ENCODE results near the gene SNX30.

Gene SNX30

DNA sequence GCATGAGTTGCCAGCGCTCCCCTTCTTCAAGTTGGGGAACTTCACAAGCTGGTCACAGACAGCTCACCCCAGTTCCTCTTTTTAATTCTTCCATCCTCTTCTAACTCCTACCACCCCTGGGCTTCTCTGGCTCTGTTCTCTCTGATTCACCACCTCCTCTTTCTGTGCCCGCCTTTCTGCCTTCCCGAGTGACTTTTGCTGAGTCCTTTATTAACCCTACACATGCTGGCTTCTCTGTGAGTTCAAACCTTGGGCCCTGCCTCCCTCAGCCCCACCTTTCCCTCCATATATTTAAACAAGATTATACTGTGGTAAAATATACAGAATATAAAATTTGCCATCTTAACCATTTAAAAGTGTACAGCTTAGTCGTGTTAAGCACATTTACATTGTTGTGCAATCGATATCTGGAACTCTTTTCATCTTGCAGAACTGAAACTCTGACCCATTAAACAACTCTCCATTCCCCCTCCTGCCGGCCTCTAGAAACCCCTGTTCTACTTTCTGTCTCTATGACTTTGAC lies 108.1 kb downstream of the SNX30 start:
- DNase-seq (ENCODE audit: low read depth) = no peak

DNA sequence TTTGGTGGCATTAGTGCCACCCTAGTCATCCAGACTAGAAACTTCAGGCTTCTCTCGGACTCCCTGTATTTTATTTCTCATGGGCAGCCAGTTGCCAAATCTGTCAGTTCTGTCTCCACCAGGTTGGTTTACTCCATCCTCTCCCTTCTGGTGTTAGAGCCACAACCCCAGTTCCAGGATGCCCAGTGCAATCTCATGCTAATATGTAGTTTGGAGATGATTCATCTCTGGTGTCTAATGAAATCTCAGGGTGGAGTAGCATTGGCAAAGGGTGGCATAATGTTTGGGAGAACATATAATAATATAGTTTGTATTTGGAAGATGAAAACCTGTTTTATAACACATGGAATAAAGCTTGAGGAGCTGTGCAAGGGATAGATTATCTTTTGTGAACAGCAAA lies 109.9 kb downstream of the SNX30 start:
- DNase-seq (ENCODE audit: low read depth) = no peak

GRCh38 chr9:112861155-112861554 lies 110.6 kb downstream of the SNX30 start:
- DNase-seq (ENCODE audit: low read depth) = no peak

DNA sequence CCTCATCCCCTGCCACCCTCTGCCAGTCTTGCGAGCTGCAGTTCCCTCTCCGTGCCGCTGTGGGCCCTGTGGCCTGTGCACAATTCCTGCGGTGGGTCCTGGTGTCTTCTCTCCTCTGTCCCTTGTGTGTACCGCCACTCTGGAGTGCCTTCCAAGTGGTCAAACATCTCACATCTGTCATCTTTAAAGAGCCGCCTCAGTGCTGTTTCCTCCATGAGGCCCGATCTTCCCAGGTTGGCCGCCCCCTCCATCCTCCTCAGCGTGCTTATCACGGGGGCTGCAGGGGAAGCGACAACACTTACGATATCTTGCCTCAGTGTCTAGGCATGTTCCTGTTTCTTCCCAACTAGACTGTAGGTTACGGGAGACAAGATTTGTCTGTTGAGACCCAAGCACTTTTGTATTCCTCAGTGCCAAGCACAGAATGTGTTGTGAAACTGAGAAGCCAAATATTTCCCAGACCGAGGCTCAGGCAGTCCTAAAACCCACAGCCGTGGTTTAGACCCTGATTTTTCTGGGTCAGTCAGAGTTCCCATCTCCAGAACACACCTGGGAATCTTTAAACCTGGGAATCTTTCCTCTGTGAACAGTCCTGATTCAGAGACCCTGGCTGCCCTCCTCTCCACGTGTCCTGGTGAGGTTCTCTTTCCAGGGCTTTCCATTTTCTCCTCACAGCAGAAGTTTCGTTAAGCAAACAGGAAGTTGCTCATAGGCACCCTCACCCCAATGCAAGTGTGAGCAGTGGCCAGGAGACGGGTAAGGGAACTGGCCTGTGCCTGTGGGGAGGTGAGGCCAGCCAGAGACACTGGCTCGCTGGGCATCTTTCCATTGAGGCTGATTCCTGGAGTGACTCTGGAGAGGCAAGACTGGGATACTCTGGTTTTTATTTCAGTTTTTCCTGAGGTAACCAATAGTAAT lies 111.3 kb downstream of the SNX30 start:
- no peak for DNase-seq (ENCODE audit: low read depth)

DNA sequence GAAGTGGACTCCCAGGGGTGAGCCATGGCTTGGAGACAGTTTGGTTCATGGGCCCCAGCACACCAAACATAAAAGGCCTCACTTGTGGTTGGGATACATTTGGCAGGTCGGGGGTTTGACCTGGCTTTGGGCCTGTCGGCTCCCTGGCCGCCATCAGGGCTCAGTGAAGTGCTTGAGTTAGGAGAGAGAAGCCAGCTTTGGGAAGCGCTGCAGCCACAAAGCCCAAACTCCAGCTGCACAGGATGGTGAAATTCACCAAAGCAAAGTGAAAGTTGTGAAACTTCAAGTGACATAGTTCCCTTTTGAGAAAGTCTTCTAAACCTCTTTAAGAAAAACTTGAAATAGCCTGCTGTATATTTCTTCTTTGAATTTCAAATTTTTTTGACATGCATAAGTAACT lies 112.7 kb downstream of the SNX30 start:
- no peak for DNase-seq (ENCODE audit: low read depth)

GRCh38 chr9:112863746-112864145 lies 113.2 kb downstream of the SNX30 start:
- no peak for DNase-seq (ENCODE audit: low read depth)

DNA sequence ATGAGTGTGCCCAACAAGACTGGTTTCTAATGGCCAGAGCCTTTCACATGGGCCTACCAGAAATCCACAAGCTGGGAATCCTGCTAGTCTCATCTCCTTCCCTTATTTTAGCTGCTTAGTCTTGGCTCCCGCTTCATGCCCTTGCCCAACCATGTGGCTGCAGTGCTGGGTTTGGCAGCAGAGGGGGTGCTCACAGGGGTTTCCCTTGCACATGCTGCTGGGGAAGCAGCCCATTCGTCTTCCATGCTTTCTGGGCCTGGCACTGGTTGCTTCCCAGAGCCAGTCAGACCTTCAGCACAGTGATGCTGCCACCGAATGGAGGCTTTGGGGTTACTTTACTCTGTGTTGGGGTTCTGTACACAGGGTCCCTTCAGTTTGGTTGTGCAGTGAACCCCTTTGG lies 113.8 kb downstream of the SNX30 start:
- no peak for DNase-seq (ENCODE audit: low read depth)

DNA sequence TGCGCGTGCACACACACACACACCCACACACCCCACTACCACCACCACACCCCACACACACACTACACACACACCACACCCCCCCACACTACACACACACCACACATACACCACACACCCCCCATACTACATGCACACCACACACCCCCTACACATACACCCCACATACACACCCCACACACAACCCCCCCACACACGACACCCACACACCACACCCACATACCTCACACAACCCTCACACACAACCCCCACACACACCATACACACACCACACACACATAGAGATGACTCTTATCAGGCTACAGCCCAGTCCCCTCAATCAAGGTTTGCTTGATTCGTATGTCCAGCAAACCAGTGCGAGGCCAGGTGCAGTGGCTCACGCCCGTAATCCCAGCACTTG lies 114.4 kb downstream of the SNX30 start:
- DNase-seq (ENCODE audit: low read depth) = no peak

DNA sequence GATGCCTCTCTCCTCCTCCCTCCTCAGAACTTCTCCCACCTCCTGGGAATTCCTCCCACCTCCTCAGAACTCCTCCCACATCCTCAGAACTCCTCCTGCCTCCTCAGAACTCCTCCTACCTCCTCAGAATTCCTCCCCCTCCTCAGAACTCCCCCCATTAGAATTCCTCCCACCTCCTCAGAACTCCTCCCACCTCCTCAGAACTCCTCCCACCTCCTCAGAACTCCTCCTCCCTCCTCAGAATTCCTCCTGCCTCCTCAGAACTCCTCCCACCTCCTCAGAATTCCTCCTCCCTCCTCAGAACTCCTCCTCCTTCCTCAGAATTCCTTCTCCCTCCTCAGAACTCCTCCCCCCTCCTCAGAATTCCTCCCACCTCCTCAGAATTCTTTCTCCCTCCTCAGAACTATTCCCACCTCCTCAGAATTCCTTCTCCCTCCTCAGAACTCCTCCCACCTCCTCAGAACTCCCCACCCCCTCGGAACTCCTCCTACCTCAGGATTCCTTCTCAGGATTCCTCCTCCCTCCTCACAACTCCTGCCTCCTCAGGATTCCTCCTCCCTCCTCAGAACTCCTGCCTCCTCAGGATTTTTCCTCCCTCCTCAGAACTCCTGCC lies 116.2 kb downstream of the SNX30 start:
- DNase-seq (ENCODE audit: low read depth) = no peak

- no peak for DNase-seq (ENCODE audit: low read depth)
Measured at GRCh38 chr9:112867275-112867991, 116.9 kb downstream of the SNX30 start.

DNA sequence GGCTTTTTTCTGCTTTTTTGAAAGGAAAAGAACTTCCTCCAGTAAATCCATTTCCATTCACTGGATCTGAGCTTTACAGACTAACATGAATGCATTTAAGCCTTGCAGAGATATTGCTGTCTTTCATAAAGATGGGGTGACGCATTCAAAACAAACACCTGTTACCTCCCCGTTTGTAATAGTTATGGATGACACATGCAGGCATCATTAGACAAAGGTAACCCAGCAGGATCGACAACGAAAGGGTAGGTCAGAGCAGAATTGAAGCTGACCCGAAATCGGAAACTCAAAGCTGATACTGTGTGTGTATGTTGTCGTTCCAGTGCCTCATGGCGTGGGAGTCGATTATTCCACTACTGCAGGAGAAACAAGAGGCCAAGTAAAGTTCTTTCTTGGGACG lies 117.9 kb downstream of the SNX30 start:
- no peak for DNase-seq (ENCODE audit: low read depth)

DNA sequence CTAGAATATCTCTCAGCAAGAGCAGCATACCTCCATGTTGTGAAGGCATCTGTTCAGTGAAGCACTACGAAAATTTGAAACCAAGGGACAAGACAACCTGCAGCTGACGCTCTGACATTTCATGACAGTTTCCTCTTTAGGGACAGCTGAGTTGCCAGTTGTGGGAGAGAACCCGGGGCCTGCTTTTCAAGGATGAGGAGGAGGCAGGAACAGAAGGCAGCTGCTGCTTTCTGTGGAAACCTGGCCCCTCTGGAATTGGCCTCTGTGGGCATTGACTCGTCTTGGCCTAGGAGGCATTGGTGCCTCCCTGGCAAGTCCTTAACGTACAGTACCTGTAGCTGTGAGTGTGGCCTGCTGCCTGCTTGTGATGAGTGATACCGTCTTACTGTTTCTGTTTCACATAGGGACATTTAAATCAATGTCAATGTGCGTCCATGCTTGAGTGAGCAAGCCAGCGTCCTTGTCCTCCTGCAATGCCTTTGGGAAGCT lies 118.5 kb downstream of the SNX30 start:
- DNase-seq (ENCODE audit: low read depth) = no peak

GRCh38 chr9:112869917-112870316 lies 119.4 kb downstream of the SNX30 start:
- DNase-seq (ENCODE audit: low read depth) = no peak

GRCh38 chr9:112870556-112870955 lies 120.0 kb downstream of the SNX30 start:
- no peak for DNase-seq (ENCODE audit: low read depth)

- no peak for DNase-seq (ENCODE audit: low read depth)
Measured at GRCh38 chr9:112872019-112872418, 121.5 kb downstream of the SNX30 start.

GRCh38 chr9:112873773-112874405 lies 123.3 kb downstream of the SNX30 start:
- no peak for DNase-seq (ENCODE audit: low read depth)

DNA sequence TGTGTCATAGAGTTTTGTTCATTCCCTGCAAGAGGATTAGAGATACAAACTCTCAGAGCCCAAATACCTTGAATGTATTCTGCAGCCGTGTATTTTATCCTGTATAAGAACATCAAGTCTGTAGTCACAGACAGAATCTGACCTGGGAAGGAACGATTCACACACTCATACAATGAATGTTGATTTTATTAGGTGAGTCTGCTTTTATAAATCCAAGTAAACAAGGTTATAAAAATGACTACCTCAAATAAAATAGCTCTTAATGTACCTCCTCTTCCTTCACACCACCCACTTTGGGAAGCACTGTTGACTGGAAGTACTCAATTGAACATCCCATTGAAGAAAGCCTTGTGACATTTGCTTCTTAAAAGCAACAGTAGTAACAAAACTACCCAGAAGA lies 128.2 kb downstream of the SNX30 start:
- DNase-seq (ENCODE audit: low read depth) = no peak

DNA sequence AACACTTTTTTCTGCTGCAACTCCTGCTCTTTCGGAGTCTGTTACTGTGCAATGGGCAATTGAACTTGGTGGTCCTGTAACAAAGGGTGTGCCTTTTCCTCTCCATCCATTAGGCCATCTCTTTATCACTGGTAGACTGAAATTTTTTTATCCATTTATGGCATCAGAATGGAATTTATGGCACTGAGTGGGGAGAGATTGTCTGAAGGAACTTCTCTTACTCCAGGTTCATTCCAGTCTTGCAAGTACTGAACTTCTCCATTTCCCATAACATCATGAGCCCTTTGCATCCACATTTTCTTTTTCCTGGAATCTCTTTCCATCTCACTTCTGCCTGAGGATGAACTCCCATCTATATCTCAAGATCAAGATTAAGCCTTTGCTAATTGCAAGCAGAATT lies 130.1 kb downstream of the SNX30 start:
- DNase-seq (ENCODE audit: low read depth) = no peak

DNA sequence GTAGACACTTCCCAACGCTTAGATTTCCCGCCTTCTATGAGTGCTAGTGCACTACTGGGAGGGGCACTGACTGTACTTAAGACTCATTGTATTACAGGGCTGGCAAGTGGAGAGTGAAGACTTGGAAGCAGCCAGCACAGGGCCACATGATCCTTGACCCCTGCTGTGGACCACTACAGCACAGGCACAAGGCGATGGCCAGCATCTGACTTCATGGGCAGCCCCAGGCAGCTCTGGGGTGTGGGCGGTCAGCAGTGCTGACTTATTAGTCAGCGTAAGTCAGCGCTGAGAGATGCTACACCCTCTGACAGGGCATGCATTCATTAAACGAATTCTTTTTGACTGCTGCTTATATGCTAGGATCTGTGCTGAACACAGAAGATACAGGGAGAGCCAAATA lies 130.8 kb downstream of the SNX30 start:
- no peak for DNase-seq (ENCODE audit: low read depth)

- no peak for DNase-seq (ENCODE audit: low read depth)
Measured at GRCh38 chr9:112884101-112884500, 133.5 kb downstream of the SNX30 start.

- no peak for DNase-seq (ENCODE audit: low read depth)
Measured at GRCh38 chr9:112884721-112885120, 134.2 kb downstream of the SNX30 start.

GRCh38 chr9:112885324-112885723 lies 134.8 kb downstream of the SNX30 start:
- no peak for DNase-seq (ENCODE audit: low read depth)
